OCI-LY3 (cell line): Measurements from ENCODE around the gene PRAC2.

Experiments used
- CTCF ChIP-seq: fragments of 200-600, 300-600 bp; sonication (generic); IDR thresholded peaks from 2 replicates; pipeline ENCODE4 v1.5.1; 2014; ENCODE audit warnings: antibody characterized with exemption, low read length, low read depth
- EZH2phosphoT487 ChIP-seq: fragments of 200-600 bp; shearing (Covaris generic); IDR thresholded peaks from 2 replicates; pipeline ENCODE4 v1.6.1; 2018; ENCODE audit warnings: antibody characterized with exemption, mixed run types, low read depth

- no peak for TF ChIP-seq EZH2phosphoT487
- TF ChIP-seq CTCF = no peak
Observed at GRCh38 chr17:48749621-48750553, 26.9 kb downstream of the PRAC2 start.
